Brain microvascular endothelial cell (primary cell): Measurements from ENCODE around the gene MSH4.
"Not testable (repeated sequence)": the region's sequence is repeated elsewhere in the genome, so short reads cannot be mapped to it uniquely, and the experiment has no call there.

Source experiments
- DNase-seq: peaks from one replicate; pipeline ENCODE4 v3.0.0-alpha.2; 2020
- H3K27ac ChIP-seq: fragments of 250-450 bp; sonication (Bioruptor Pico); 2 replicates; pipeline ENCODE4 v1.5.1; 2020; ENCODE audit warnings: mild to moderate bottlenecking, moderate library complexity
- H3K27me3 ChIP-seq: fragments of 250-450 bp; sonication (Bioruptor Pico); replicated peaks from 2 replicates; pipeline ENCODE4 v1.5.1; 2020; ENCODE audit warnings: mild to moderate bottlenecking
- H3K36me3 ChIP-seq: fragments of 250-450 bp; sonication (Bioruptor Pico); replicated peaks from 2 replicates; pipeline ENCODE4 v1.5.1; 2020; ENCODE audit warnings: mild to moderate bottlenecking
- H3K4me3 ChIP-seq: 2 replicates; pipeline ENCODE4 v1.5.1; 2011; ENCODE audit warnings: low read depth, mild to moderate bottlenecking, control low read depth, low read length, moderate library complexity
- CTCF ChIP-seq: IDR thresholded peaks from 2 replicates; pipeline ENCODE4 v1.5.1; 2011; ENCODE audit warnings: low read depth, mild to moderate bottlenecking, moderate library complexity, low read length, control low read depth, inconsistent platforms; ENCODE audit errors: missing control alignments
- in situ Hi-C: cut with HindIII; loops from 2 replicates; pipeline ENCODE4 v1.10.0; 2017; ENCODE audit warnings: low sequenced_read_pairs, low pct_ligation_motif_present

MSH4 gene

GRCh38 chr1:75932304-75932703 is 135.6 kb downstream of the MSH4 start, which contains the start of gene ASB17:
Gene ASB17, minus strand, starts transcription at chr1:75932404. Its CDS starts 113 bp downstream, at chr1:75932291.
- no peaks in the 10 kb centered on the region for H3K27me3 ChIP-seq
- H3K36me3 ChIP-seq: no peaks in the 10 kb centered on the region
- H3K4me3 ChIP-seq: no peak within 1 kb of the TSS
- H3K27ac ChIP-seq: no peak within 1 kb of the TSS
- DNase-seq: no peak
- in situ Hi-C loops: no loop called here
- no peak for TF ChIP-seq CTCF

- no peak overlapping the region for H3K27ac ChIP-seq
- H3K27me3 ChIP-seq: no peaks in the 10 kb centered on the region
- no peaks in the 10 kb centered on the region for H3K36me3 ChIP-seq
- no peak for DNase-seq
- TF ChIP-seq CTCF: no peak
- no peak overlapping the region for H3K4me3 ChIP-seq
- in situ Hi-C loops: no loop called here
Measured at GRCh38 chr1:75937034-75937433, 140.4 kb downstream of the MSH4 start.

GRCh38 chr1:75943037-75943436 is 146.4 kb downstream of the MSH4 start:
- H3K27me3 ChIP-seq, H3K4me3 ChIP-seq, H3K36me3 ChIP-seq, H3K27ac ChIP-seq, DNase-seq, in situ Hi-C loops: not testable (repeated sequence)

GRCh38 chr1:75950176-75950575 is 153.5 kb downstream of the MSH4 start:
- no peak overlapping the region for H3K27ac ChIP-seq
- no peak for TF ChIP-seq CTCF
- no peak for DNase-seq
- H3K36me3 ChIP-seq: no peaks in the 10 kb centered on the region
- no peaks in the 10 kb centered on the region for H3K27me3 ChIP-seq
- H3K4me3 ChIP-seq: no peak overlapping the region
- in situ Hi-C loops: no loop called here

GRCh38 chr1:75952016-75952415 is 155.3 kb downstream of the MSH4 start:
- DNase-seq: no peak
- H3K27ac ChIP-seq: no peak overlapping the region
- in situ Hi-C loops: no loop called here
- no peak overlapping the region for H3K4me3 ChIP-seq
- TF ChIP-seq CTCF: no peak
- no peaks in the 10 kb centered on the region for H3K36me3 ChIP-seq
- no peaks in the 10 kb centered on the region for H3K27me3 ChIP-seq

- Histone ChIP-seq H3K36me3 (no peaks in the 10 kb centered on the region), H3K27me3 (no peaks in the 10 kb centered on the region), H3K27ac (no peak overlapping the region), H3K4me3 (no peak overlapping the region)
- in situ Hi-C loops: no loop called here
- TF ChIP-seq CTCF: no peak
- DNase-seq: no peak
Measured at GRCh38 chr1:75953461-75953860, 156.8 kb downstream of the MSH4 start.

GRCh38 chr1:75954586-75954985 is 157.9 kb downstream of the MSH4 start:
- Histone ChIP-seq H3K4me3 (no peak overlapping the region), H3K27ac (no peak overlapping the region), H3K36me3 (no peaks in the 10 kb centered on the region), H3K27me3 (no peaks in the 10 kb centered on the region)
- DNase-seq: no peak
- TF ChIP-seq CTCF: no peak
- in situ Hi-C loops: no loop called here
